Cardiac muscle cell (in vitro differentiated cells and primary cell): Measurements from ENCODE around the gene BTNL8. TPM values are rescaled to one million over a fixed set of nuclear protein-coding genes. Genes with fewer than 3 reads are reported as not detected.

Experiments used
- DNase-seq, 2 donors: peaks; one replicate each; pipeline versions ENCODE4 v3.0.0 to v3.0.0-alpha.2; 2010 to 2017; ENCODE audit warnings: low read depth in 1 of 2, low spot score in 1 of 2
- H3K27ac ChIP-seq: fragments of 200-600 bp; sonication (generic); 2 replicates; pipeline ENCODE4 v1.5.1; 2016
- H3K27me3 ChIP-seq: fragments of 200-600 bp; sonication (generic); 2 replicates; pipeline ENCODE4 v1.6.0; 2016; ENCODE audit warnings: control low read depth
- H3K36me3 ChIP-seq: fragments of 200-600 bp; sonication (generic); 2 replicates; pipeline ENCODE4 v1.5.1; 2016; ENCODE audit warnings: control low read depth
- H3K4me1 ChIP-seq: fragments of 200-600 bp; sonication (generic); 2 replicates; pipeline ENCODE4 v1.8.1; 2017; ENCODE audit warnings: low read depth, mild to moderate bottlenecking, mixed run types
- H3K4me3 ChIP-seq: fragments of 200-600 bp; sonication (generic); 2 replicates; pipeline ENCODE4 v1.5.1; 2016; ENCODE audit warnings: mild to moderate bottlenecking
- H3K9me3 ChIP-seq: fragments of 200-600 bp; sonication (generic); 2 replicates; pipeline ENCODE4 v1.5.1; 2017; ENCODE audit warnings: low read depth, mild to moderate bottlenecking, control low read depth
- polyA plus RNA-seq: library from polyadenylated mRNA; unstranded; fragments of >200 nt; fragmentation: Nextera tagmentation; extraction: Ambion mirVana; gene quantifications from 2 replicates; pipeline ENCODE4 v1.2.1, GENCODE V29; 2016
- total RNA-seq: library from RNA; depleted of rRNA; stranded (reverse); fragments of >200 nt; gene quantifications from 2 replicates; pipeline ENCODE4 v1.2.3, GENCODE V29; 2016
- TF ChIP-seq, protein P1 (sequence below): IDR thresholded peaks from 2 replicates; pipeline ENCODE4 v1.5.1; 2012; ENCODE audit warnings: low read depth, mild to moderate bottlenecking, low read length

The BTNL8 gene
- total and polyA plus RNA-seq, 2 experiments from 2014 or later: not detected

DNA sequence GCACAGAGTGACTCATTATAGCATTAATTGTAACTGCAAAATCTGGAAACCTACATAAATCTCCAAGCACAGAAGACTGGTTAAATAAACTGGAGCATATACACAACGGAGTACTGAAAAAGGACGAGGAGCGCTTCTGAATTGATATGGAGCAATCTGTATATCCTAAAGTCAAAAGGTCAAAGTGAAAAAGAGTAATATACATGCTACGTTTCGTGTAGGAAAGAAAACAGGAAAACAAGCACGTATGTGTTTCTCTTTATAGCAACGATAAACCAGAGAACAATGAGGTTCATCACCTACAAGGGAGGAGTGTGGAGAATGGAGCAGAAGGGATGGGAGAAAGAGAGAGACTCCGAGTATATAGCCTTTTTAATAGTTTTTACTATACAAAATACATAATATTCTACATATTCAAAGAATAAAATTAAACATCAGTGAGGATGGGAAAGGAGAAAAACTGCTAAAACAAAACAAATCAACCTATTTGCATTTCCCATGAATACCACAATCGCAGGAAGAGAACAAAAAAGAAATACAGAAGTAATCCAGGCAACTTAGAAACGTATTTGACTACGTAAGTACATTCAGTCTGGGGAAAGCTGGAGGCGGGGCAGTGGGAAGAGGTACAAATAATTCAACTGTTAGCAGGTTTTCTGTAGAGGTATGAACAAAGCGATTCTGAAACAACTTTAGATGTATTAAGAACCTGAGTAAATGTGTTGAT, 45.7 kb upstream of the BTNL8 start:
- Histone ChIP-seq H3K9me3 (peaks cover 15% of the 10 kb centered on the region), H3K36me3 (peaks cover 25% of the 10 kb centered on the region), H3K4me1 (no peaks in the 10 kb centered on the region), H3K27ac (no peak overlapping the region), H3K27me3 (no peaks in the 10 kb centered on the region), H3K4me3 (no peak overlapping the region)
- no peak for DNase-seq
- TF ChIP-seq, protein P1, sequence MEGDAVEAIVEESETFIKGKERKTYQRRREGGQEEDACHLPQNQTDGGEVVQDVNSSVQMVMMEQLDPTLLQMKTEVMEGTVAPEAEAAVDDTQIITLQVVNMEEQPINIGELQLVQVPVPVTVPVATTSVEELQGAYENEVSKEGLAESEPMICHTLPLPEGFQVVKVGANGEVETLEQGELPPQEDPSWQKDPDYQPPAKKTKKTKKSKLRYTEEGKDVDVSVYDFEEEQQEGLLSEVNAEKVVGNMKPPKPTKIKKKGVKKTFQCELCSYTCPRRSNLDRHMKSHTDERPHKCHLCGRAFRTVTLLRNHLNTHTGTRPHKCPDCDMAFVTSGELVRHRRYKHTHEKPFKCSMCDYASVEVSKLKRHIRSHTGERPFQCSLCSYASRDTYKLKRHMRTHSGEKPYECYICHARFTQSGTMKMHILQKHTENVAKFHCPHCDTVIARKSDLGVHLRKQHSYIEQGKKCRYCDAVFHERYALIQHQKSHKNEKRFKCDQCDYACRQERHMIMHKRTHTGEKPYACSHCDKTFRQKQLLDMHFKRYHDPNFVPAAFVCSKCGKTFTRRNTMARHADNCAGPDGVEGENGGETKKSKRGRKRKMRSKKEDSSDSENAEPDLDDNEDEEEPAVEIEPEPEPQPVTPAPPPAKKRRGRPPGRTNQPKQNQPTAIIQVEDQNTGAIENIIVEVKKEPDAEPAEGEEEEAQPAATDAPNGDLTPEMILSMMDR: no peak

DNA sequence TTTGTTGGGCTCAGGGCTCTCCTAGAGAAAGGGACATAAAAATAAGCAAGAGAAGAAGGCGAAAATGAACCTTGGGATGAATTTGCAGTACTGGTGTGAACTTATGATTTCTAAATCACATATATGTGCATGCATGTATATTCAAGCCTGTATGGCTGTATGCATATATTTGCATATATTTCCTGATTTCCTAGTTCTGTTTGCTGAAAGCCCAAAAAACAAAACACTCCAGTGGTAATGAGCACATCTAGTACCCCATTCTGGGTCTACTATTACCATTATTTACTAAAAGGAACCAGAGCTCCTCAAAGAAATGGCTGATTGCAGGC, 45.1 kb upstream of the BTNL8 start:
- Histone ChIP-seq H3K4me3 (no peak overlapping the region), H3K36me3 (peaks cover 25% of the 10 kb centered on the region), H3K4me1 (no peaks in the 10 kb centered on the region), H3K27me3 (no peaks in the 10 kb centered on the region), H3K9me3 (peaks cover 15% of the 10 kb centered on the region), H3K27ac (no peak overlapping the region)
- TF ChIP-seq, protein P1: no peak
- no peak for DNase-seq

DNA sequence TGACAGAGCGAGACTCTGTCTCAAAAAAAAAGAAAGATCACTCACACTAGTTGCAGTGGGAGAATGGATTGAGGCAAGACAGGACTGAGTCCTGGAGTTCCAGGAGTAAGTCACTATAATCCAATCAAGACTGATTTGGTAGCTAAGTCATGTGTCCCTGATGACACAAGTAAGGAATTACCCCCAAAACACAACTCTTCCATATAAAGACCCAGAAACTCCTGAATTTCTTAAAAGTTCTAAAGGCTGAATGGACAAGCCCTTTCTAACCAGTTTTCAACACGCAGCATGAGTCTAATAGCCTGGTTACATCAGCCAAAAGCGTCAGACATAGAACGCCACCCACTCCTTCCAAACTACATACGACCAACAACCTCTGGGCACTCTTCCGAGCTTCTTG, 40.4 kb upstream of the BTNL8 start:
- Histone ChIP-seq H3K9me3 (no peaks in the 10 kb centered on the region), H3K27ac (no peak overlapping the region), H3K36me3 (no peaks in the 10 kb centered on the region), H3K27me3 (no peaks in the 10 kb centered on the region), H3K4me1 (peaks cover 4% of the 10 kb centered on the region), H3K4me3 (no peak overlapping the region)
- TF ChIP-seq, protein P1: no peak
- no peak for DNase-seq

DNA sequence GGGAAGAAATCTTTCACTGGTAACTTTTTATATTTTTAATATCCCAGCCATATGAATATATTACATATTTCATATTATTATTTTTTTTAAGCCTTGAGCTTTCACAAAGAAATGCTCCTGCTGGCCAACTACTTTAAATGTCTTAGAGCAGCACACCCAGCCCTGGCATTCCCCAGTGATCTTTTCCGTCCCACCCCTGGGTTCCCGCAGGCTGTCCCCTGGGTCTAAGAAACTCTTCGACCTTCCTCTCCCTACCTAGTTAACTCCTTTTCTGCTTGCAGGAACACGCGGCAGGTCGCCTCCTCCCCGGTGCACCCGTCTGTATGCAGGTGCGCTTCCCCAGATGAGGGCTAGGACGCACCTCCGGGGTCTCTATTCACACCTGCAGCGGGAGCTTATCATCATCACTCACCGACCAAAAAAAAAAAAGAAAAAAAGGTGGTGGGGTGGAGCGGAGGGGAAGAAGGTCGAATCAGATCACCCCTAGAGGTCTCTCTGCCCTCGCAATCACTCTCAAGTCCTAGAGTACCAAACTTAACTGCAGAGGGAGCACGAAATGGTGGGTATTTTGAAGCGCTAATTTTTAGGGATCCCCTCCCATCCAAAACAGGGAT, 38.6 kb upstream of the BTNL8 start:
- TF ChIP-seq, protein P1: no peak
- DNase-seq: no peak
- H3K4me3 ChIP-seq: peak overlapping the region; percentile 66
- peaks cover 4% of the 10 kb centered on the region for H3K4me1 ChIP-seq
- H3K27ac ChIP-seq: peak overlapping the region; percentile 77
- no peaks in the 10 kb centered on the region for H3K36me3 ChIP-seq
- H3K9me3 ChIP-seq: no peaks in the 10 kb centered on the region
- H3K27me3 ChIP-seq: no peaks in the 10 kb centered on the region

DNA sequence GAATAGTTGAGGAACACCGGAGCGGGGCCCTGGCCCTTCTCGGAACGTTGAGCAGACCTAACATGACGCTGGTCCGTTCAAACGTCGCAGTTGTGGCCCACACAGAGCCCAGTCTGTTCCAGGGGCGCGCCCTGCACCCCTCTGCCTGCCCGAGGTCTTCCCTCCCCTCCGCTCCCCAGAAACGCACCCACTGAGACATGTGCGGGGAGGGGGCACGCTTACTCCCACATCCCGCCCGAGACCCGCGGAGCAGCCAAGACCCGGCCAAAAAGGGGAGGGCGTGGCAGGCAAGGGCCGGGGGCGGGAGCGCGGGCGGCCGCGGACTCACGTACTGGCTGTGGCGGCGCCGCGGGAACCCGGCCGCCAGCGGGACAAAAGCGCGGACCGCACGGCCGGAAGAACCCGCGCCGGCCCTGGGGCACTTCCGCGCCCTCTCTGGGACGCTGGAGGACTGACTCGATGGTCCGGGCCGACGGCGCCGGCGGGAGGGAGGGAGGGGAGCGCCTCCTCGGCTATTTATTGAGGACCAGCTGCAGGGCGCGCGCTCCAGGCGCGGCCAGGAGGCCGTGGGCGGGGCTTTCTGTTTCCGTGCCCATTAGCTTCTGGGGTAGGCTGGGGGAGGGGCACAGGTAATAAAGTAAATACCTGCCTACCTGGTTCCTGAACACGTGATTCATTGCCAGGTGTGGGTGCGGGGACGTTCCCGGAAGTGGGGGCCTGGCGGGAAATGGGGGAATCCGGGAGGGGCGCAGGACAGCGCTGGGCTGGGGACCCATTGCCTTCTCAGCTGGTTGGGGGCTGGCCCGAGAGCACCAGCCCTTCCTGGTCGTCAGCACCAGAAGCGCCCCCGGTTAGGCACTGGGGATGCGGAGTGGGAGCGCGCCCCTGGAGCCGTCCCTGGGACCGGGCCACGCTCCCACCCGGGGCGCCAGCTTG, 37.8 kb upstream of the BTNL8 start, which contains the start of gene ZFP62:
Gene ZFP62, minus strand, starts transcription at position 390 of the 936 bp plus-strand sequence. Its CDS starts 57 bp downstream, at position 333.
- Histone ChIP-seq H3K27ac (peak within 1 kb of the TSS; percentile 77), H3K36me3 (no peaks in the 10 kb centered on the region), H3K27me3 (peaks cover 5% of the 10 kb centered on the region), H3K9me3 (no peaks in the 10 kb centered on the region), H3K4me1 (peaks cover 4% of the 10 kb centered on the region), H3K4me3 (peak within 1 kb of the TSS; percentile 66)
- TF ChIP-seq, protein P1: no peak
- peak; percentile 95 for DNase-seq
